Measurements from ENCODE around the gene CA4.

- no peak for TF ChIP-seq CTCF (IDR thresholded peaks at IDR 0.05)
- TF ChIP-seq POLR2AphosphoS5 (IDR thresholded peaks at IDR 0.05) = no peak
Measured at GRCh38 chr17:60156746-60157145, 7.0 kb downstream of the CA4 start.

Measured in prostate gland (tissue), 2 donors.